H1 (cell line): Measurements from ENCODE around the gene STK32A.

Source experiments
- CEBPB ChIP-seq: IDR thresholded peaks from 2 replicates; pipeline ENCODE4 v1.6.1; 2012; ENCODE audit warnings: low read depth, low read length
- EZH2 ChIP-seq: fragments of 200-600 bp; sonication (generic); IDR thresholded peaks from 2 replicates; pipeline ENCODE4 v1.7.1; 2012; ENCODE audit warnings: low read depth, mild to moderate bottlenecking, moderate library complexity, low read length, inconsistent platforms; ENCODE audit not compliant: severe bottlenecking
- POLR2A ChIP-seq, 2 experiments: IDR thresholded peaks; 1 replicate in 1 of 2; 2 replicates in 1 of 2; pipeline ENCODE4 v1.6.1; 2011; ENCODE audit warnings: low read depth in 2 of 2, low read length in 2 of 2, mild to moderate bottlenecking in 2 of 2; ENCODE audit errors: control extremely low read depth in 1 of 2
- POLR2AphosphoS5 ChIP-seq: IDR thresholded peaks from 2 replicates; pipeline ENCODE4 v1.6.1; 2011; ENCODE audit warnings: low read depth, low read length
- POU5F1 ChIP-seq: IDR thresholded peaks from 2 replicates; pipeline ENCODE4 v1.6.1; 2011; ENCODE audit warnings: low read depth, mild to moderate bottlenecking, low read length, moderate library complexity
- RFX5 ChIP-seq: IDR thresholded peaks from 2 replicates; pipeline ENCODE4 v1.6.1; 2011; ENCODE audit warnings: low read depth, low read length, improper control_type of control experiment, borderline replicate concordance
- RNF2 ChIP-seq: fragments of 200-900, 300-1000 bp; sonication (generic); IDR thresholded peaks from 2 replicates; pipeline ENCODE4 v1.7.1; 2016; ENCODE audit warnings: borderline replicate concordance, low read depth, mild to moderate bottlenecking, antibody characterized with exemption, low read length; ENCODE audit not compliant: poor library complexity, severe bottlenecking; ENCODE audit errors: missing control alignments
- SIN3A ChIP-seq, 2 experiments: IDR thresholded peaks in 1 of 2; conservative IDR thresholded peaks in 1 of 2; 2 replicates each; pipeline ENCODE4 v1.6.1; 2011 to 2012; ENCODE audit warnings: low read length in 2 of 2, improper control_type of control experiment in 1 of 2, low read depth in 1 of 2, mild to moderate bottlenecking in 1 of 2
- TF ChIP-seq, protein P1 (sequence below), 3 experiments: IDR thresholded peaks; 1 replicate in 2 of 3; 2 replicates in 1 of 3; pipeline versions ENCODE4 v1.5.1 to v1.6.1; 2011; ENCODE audit warnings: low read length in 3 of 3, mild to moderate bottlenecking in 3 of 3, inconsistent platforms in 2 of 3, low read depth in 1 of 3, moderate library complexity in 1 of 3; ENCODE audit not compliant: insufficient read depth in 1 of 3; ENCODE audit errors: control extremely low read depth in 1 of 3
- TF ChIP-seq, protein P2 (sequence below): IDR thresholded peaks from 2 replicates; pipeline ENCODE4 v1.6.1; 2012; ENCODE audit warnings: inconsistent platforms

DNA sequence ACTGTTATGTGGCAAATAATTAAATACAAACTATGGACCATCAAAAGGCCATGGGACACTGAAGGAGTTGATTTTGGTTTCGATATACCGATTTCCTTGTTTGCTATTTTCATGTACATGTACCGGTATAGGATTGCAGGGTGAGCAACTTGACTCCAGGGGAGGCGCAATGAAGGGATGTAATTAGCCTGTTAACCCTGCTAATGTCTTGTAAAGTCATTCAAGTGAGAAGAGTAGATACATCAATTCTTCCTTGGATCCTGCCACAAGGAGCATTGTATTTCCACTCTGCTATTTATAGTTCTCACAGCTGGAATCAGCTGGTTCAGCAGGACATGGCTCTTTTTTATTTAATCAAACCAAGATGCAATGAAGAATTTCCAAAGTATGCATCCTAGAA lies 102.0 kb downstream of the STK32A start:
- TF ChIP-seq, protein P1, sequence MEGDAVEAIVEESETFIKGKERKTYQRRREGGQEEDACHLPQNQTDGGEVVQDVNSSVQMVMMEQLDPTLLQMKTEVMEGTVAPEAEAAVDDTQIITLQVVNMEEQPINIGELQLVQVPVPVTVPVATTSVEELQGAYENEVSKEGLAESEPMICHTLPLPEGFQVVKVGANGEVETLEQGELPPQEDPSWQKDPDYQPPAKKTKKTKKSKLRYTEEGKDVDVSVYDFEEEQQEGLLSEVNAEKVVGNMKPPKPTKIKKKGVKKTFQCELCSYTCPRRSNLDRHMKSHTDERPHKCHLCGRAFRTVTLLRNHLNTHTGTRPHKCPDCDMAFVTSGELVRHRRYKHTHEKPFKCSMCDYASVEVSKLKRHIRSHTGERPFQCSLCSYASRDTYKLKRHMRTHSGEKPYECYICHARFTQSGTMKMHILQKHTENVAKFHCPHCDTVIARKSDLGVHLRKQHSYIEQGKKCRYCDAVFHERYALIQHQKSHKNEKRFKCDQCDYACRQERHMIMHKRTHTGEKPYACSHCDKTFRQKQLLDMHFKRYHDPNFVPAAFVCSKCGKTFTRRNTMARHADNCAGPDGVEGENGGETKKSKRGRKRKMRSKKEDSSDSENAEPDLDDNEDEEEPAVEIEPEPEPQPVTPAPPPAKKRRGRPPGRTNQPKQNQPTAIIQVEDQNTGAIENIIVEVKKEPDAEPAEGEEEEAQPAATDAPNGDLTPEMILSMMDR (IDR thresholded peaks at IDR 0.05; ENCODE audit: control extremely low read depth in 1 of 3, insufficient read depth in 1 of 3, low read depth in 1 of 3, low read length in 3 of 3), result no peak
- TF ChIP-seq POLR2A (IDR thresholded peaks at IDR 0.05; ENCODE audit: control extremely low read depth in 1 of 2, low read depth in 2 of 2, low read length in 2 of 2) (no peak), POU5F1 (no peak), POLR2AphosphoS5 (no peak), RNF2 (no peak), RFX5 (no peak), CEBPB (no peak), SIN3A (conservative IDR thresholded peaks at IDR 0.05 in 1 of 2, IDR thresholded peaks at IDR 0.05 in 1 of 2; ENCODE audit: low read depth in 1 of 2, low read length in 2 of 2) (no peak), EZH2 (no peak)
- TF ChIP-seq, protein P2, sequence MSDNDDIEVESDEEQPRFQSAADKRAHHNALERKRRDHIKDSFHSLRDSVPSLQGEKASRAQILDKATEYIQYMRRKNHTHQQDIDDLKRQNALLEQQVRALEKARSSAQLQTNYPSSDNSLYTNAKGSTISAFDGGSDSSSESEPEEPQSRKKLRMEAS, result no peak
